Measurements from ENCODE around the gene TMEM88.
A peak's percentile ranks its signal among the peaks of the same experiment; 100 is the strongest.

TMEM88 gene

GRCh38 chr17:7816926-7817642 lies 37.8 kb upstream of the TMEM88 start:
- TF ChIP-seq CTCF (conservative IDR thresholded peaks at IDR 0.05) = no peak

GRCh38 chr17:7817643-7817964 lies 37.3 kb upstream of the TMEM88 start:
- no peak overlapping the region for H3K27ac ChIP-seq
- no peak for TF ChIP-seq CTCF (conservative IDR thresholded peaks at IDR 0.05)

More at GRCh38 chr17:7816926-7817642, 37.8 kb upstream of the TMEM88 start:
- no peak overlapping the region for H3K27ac ChIP-seq

GRCh38 chr17:7818026-7818425 lies 36.8 kb upstream of the TMEM88 start:
- no peak for TF ChIP-seq CTCF (conservative IDR thresholded peaks at IDR 0.05)
- no peak overlapping the region for H3K27ac ChIP-seq

GRCh38 chr17:7818746-7819645 lies 35.9 kb upstream of the TMEM88 start:
- TF ChIP-seq CTCF (conservative IDR thresholded peaks at IDR 0.05) = no peak
- H3K27ac ChIP-seq = no peak overlapping the region

- H3K27ac ChIP-seq = no peak overlapping the region
Measured at GRCh38 chr17:7820231-7820630, 34.6 kb upstream of the TMEM88 start.

GRCh38 chr17:7822126-7822525 lies 32.7 kb upstream of the TMEM88 start:
- TF ChIP-seq CTCF (conservative IDR thresholded peaks at IDR 0.05) = no peak
- no peak overlapping the region for H3K27ac ChIP-seq

More at GRCh38 chr17:7820231-7820630, 34.6 kb upstream of the TMEM88 start:
- no peak for TF ChIP-seq CTCF (conservative IDR thresholded peaks at IDR 0.05)

- no peak for TF ChIP-seq CTCF (conservative IDR thresholded peaks at IDR 0.05)
- H3K27ac ChIP-seq = 0 out of 2 replicates have a peak overlapping the region, but pooled peaks have one; percentile 2
Measured at GRCh38 chr17:7823581-7824001, 31.3 kb upstream of the TMEM88 start.

All from VCaP (cell line).